Left cardiac atrium (tissue), 4 donors: ENCODE data around the gene RNF138. TPM values are rescaled to one million over a fixed set of nuclear protein-coding genes. Genes with fewer than 3 reads are reported as not detected.

Source experiments
- ATAC-seq, 2 donors: fragments of 200-7000 bp; cut with Tn5 transposase; one replicate each; pipeline ENCODE4 v1.9.1; 2020; ENCODE audit warnings: mild to moderate bottlenecking in 2 of 2, moderate library complexity in 2 of 2
- DNase-seq: peaks from one replicate; pipeline ENCODE4 v3.0.0-alpha.2; 2020
- intact Hi-C, 2 donors: fragments of 100-400 bp; cut with DNase I; formaldehyde crosslinking; loops; one replicate each; pipeline versions ENCODE4 v1.14.1 to v1.15.1; 2022 to 2023
- total RNA-seq, 2 donors: library from RNA; stranded (reverse); fragmentation: NEBNext Ultra II Directional; extraction: Animal tissue kit (Norgen Biotek cat#: 25700); gene quantifications; one replicate each; pipeline ENCODE4 v1.2.1, GENCODE V29; 2021
- donor health status: DM: no; HTN: yes; CAD: no.
- donor health status: DM: no; HTN: yes; CAD: no; lungs with severe emphysema.
- donor health status: DM: yes; HTN: yes; CAD: no.
- donor health status: Dilated cardiomyopathy.

RNF138 gene
- total RNA-seq, 2 donors from 2014 or later, result 12.4 to 17.2 TPM

GRCh38 chr18:32093102-32093511 lies 1.4 kb downstream of the RNF138 start:
- intact Hi-C loops, result no loop called here
- DNase-seq (peak; percentile 54), ATAC-seq (peak; percentile 5 to 19)

- intact Hi-C loops, result no loop called here
- no peak for ATAC-seq
- no peak for DNase-seq
Measured at GRCh38 chr18:32093523-32093922, 1.8 kb downstream of the RNF138 start.

- ATAC-seq, result no peak
- intact Hi-C loops, result no loop called here
- no peak for DNase-seq
Measured at GRCh38 chr18:32095192-32095899, 3.7 kb downstream of the RNF138 start.

- no peak for DNase-seq
- no peak for ATAC-seq
- intact Hi-C loops, result no loop called here
Measured at GRCh38 chr18:32095900-32096229, 4.2 kb downstream of the RNF138 start.

- intact Hi-C loops, result no loop called here
- no peak for ATAC-seq
- no peak for DNase-seq
Measured at GRCh38 chr18:32096946-32097345, 5.3 kb downstream of the RNF138 start.

GRCh38 chr18:32104516-32104915 lies 12.8 kb downstream of the RNF138 start:
- intact Hi-C loops, result no loop called here
- ATAC-seq (no peak), DNase-seq (no peak)

- DNase-seq, result no peak
- intact Hi-C loops, result no loop called here
- no peak for ATAC-seq
Measured at GRCh38 chr18:32110005-32110404, 18.3 kb downstream of the RNF138 start.

DNA sequence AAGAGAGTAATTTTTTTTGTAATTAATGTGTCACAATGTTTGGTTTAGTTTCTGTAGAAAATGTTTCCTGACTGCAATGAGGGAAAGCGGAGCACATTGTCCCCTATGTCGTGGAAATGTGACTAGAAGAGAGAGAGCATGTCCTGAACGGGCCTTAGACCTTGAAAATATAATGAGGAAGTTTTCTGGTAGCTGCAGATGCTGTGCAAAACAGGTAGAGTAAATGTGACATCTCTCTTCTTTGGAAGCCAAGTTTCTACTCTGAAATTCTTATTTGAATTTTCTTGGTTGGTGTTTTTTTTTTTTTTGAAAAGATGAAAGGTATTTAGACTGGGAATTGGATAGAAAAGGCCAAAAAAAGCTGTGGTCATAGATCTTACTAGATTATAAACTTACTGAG lies 20.0 kb downstream of the RNF138 start:
- intact Hi-C loops, result no loop called here
- ATAC-seq (no peak), DNase-seq (no peak)

- intact Hi-C loops, result no loop called here
- DNase-seq (no peak), ATAC-seq (no peak)
Measured at GRCh38 chr18:32112826-32113225, 21.2 kb downstream of the RNF138 start.

DNA sequence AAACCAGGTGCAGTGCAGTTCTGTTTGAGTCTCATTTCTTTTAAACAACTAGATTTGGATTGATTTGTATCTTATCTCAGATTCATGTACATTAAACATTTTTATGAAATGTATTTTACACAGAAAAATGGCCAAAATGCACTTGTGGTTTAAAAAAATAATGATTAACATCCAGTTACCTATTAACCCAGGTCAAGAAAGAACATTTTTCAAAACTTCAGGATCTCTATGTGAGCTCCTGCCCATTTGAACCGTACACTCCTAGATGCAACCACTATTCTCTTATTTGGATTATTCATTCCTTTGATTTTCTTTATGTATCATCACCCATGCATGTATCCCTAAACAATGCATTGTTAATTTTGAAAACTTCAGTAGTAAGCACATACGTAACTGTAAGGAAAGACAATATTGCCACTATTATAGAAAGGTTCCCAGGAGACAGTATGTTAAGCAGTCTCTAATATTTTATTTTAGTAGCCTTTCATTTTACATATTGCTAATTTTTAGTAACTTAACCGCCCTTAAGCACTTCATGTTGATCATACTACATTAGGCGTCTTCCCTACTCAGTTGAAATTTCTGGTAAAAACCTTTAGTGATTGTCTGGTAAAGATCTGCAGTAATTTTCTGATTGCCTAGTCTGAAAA lies 22.7 kb downstream of the RNF138 start:
- no peak for ATAC-seq
- no peak for DNase-seq
- intact Hi-C loops, result no loop called here

GRCh38 chr18:32122039-32122438 lies 30.4 kb downstream of the RNF138 start:
- no peak for DNase-seq
- no peak for ATAC-seq
- intact Hi-C loops, result no loop called here

DNA sequence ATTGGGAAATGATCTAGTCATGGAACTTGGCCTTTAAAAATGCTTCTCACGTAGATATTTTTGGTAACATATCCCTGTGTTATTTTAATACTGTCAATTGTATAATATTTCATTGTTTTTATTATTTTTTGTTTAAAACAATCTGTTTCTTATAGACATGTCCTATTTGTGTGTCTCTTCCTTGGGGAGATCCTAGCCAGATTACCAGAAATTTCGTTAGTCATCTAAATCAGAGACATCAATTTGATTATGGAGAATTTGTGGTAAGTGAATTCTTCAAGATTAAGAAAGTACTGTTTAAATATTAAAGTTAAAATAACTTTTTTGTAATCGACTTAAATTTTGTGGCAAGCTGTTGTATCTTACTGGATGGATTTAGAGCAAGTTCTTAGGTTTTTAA lies 34.9 kb downstream of the RNF138 start:
- intact Hi-C loops, result no loop called here
- ATAC-seq, result no peak
- DNase-seq, result no peak

DNA sequence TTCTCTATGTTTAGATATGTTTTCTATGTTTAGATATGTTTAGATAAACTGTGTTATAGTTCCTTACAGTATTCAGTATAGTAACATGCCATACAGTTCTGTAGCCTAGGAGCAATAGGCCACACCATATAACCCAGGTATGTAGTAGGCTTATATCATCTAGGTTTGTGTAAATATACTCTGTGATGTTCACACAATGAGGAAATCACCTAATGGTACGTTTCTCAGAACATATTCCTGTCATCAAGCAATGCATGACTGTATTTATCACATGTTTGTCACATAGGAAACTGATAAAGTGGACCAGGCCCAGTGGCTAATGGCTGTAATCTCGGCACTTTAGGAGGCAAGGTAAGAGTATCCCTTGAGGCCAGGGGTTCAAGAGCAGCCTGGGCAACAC lies 44.0 kb downstream of the RNF138 start:
- no peak for ATAC-seq
- intact Hi-C loops, result no loop called here
- DNase-seq, result no peak

DNA sequence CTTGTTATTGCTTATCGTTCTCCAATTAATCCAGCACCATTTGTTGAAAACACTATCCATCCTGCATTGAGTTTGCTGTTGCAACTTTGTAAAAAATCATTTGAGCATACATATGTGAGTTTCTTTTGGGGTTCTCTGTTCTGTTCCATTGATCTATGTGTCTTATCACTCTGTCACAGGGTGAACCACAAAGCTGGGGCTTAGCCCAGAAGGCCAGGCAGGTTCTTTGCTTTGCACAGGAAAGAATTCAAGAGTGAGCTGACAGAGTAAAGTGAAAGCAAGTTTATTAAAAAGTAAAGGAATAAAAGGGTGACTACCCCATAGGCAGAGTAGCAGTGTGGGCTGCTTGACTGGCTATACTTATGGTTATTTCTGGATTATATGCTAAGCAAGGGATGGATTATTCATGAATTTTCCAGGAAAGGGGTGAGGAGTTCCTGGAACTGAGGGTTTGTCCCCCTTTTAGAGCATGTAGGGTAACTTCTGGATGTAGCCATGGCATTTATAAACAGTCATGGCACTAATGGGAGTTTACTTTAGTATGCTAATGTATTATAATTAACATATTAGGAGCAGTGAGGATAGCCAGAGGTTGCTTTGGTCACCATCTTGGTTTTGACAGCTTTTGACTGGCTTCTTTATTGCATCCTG lies 46.8 kb downstream of the RNF138 start:
- ATAC-seq (no peak), DNase-seq (no peak)
- intact Hi-C loops, result no loop called here

GRCh38 chr18:32139835-32140283 lies 48.2 kb downstream of the RNF138 start:
- DNase-seq (no peak), ATAC-seq (no peak)
- intact Hi-C loops, result no loop called here

DNA sequence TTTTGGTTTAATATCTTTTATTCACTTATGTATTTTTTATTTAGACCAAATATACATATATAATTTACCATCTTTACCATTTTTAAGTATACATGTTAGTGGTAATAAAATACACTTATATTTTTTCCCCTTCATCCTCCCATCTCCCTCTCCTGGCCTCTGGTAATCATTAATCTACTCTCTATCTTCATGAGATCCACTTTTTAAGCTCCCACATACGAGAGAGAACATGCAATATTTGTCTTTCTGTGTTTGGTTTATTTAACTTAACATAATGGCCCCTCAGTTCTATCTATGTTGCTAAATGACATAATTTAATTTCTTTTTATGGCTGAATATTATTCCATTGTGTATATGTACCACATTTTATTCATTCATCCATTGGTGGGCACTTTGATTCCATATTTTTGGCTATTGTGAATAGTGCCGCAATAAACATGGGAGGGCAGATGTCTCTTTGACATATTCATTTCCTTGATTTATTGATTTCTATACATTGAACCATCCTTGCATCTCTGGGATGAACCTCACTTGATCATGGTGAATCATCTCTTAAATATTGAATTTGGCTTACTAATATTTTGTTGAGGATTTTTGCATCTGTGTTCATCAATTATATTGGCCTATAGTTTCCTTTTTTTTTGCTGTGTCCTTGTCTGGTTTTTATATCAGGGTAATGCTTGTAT lies 56.7 kb downstream of the RNF138 start:
- intact Hi-C loops, result no loop called here
- no peak for ATAC-seq

DNA sequence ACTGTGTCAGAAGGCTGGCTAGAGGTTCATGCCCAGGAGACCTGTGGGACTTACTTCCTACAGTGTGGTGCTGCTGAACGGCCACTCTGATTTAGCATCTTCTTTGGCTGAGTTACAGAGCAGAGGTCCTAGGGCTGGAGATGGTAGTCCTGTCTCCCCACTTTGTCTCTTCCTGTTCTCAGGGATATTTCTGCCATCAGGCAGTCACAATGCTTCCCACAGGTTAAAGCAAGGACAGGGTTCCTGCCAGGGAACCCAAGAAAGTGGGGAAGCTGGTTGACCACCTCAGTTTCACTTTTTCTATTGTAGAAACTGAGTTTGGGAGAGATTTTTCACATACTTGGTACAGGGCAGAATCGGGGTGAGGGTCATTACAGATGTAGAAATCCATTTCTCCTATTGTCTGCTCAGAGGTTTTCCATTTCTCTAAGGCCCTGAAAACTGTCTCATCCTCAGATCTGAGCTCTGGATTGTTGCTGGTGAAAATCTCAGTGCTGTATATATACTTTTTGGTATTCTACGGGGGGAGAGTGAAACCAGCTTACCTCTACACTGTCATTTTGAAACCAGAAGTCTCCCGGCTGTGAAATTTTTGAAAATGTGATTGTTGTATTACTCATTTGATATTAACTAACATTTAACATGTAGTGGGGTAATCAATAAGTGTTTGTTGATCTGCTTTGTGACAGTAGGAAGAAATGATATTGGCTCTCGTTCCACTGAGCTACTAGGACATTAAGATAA lies 61.2 kb downstream of the RNF138 start:
- ATAC-seq, result no peak
- intact Hi-C loops, result loop anchor here in 1 of 2 donors (10.0 kb wide), 1 partner anchor 112 kb away; no protein-coding TSS in a partner anchor
- DNase-seq, result no peak

More for the DNA sequence above, 56.7 kb downstream of the RNF138 start:
- DNase-seq, result no peak

DNA sequence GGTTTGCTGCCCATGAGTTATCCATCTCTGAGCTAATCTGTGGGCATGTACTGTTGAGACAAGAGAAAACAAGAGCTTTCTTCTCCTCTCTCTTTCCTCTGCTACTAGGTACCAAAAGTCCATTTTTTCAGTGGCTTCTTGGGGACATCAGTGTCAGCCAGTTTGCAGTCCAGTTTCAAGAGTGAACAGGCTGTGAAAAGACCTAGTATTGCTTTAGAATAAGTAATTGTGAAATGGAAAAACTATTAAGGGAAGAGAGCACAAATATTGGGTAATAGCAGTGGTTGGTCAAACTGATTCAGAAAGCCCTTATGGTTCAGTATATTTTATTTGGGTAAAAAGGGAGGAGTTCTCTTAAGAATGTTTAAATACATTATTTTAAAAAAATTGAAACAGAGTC lies 65.2 kb downstream of the RNF138 start:
- intact Hi-C loops, result loop anchor here (1.0 to 10.0 kb wide), 4 partner anchors 108 to 395 kb away; partner anchors contain the start of gene GAREM1 (in 1 of the 2)
- DNase-seq (no peak), ATAC-seq (no peak)

GRCh38 chr18:32157580-32157979 lies 65.9 kb downstream of the RNF138 start:
- no peak for DNase-seq
- intact Hi-C loops, result loop anchor here (1.0 to 10.0 kb wide), 4 partner anchors 107 to 395 kb away; partner anchors contain the start of gene GAREM1 (in 1 of the 2)
- no peak for ATAC-seq
